Tongue (tissue), 2 donors: ENCODE measurements around the gene ACAT1. TPM values are rescaled to one million over a fixed set of nuclear protein-coding genes. Genes with fewer than 3 reads are reported as not detected.
"Not testable (repeated sequence)": the region's sequence is repeated elsewhere in the genome, so short reads cannot be mapped to it uniquely, and the experiment has no call there.

ENCODE experiments used
- DNase-seq: peaks from one replicate; pipeline ENCODE4 v3.0.0-alpha.2; 2015
- total RNA-seq: library from RNA; depleted of rRNA; stranded (reverse); fragments of >200 nt; gene quantifications from one replicate; pipeline ENCODE4 v1.2.3, GENCODE V29; 2014

The ACAT1 gene
- 260 TPM for total RNA-seq

GRCh38 chr11:108121274-108122155 lies at the start of gene ACAT1:
Gene ACAT1, plus strand, starts transcription at chr11:108121567. Its CDS starts 40 bp downstream, at chr11:108121607.
- DNase-seq: peak; percentile 96

- DNase-seq: no peak
Observed at GRCh38 chr11:108084811-108085210, 36.6 kb upstream of the ACAT1 start.

- no peak for DNase-seq
Observed at GRCh38 chr11:108085672-108086071, 35.7 kb upstream of the ACAT1 start.

- no peak for DNase-seq
Observed at GRCh38 chr11:108092134-108092533, 29.2 kb upstream of the ACAT1 start.

- DNase-seq: no peak
Observed at GRCh38 chr11:108093128-108093904, 28.1 kb upstream of the ACAT1 start.

GRCh38 chr11:108097179-108097578 lies 24.2 kb upstream of the ACAT1 start:
- DNase-seq: no peak

- DNase-seq: no peak
Observed at GRCh38 chr11:108101090-108101775, 20.1 kb upstream of the ACAT1 start.

- DNase-seq: no peak
Observed at GRCh38 chr11:108111126-108111525, 10.2 kb upstream of the ACAT1 start.

GRCh38 chr11:108112057-108112456 lies 9.3 kb upstream of the ACAT1 start:
- peak; percentile 21 for DNase-seq

GRCh38 chr11:108115500-108116140 lies 5.7 kb upstream of the ACAT1 start:
- peak; percentile 85 for DNase-seq

GRCh38 chr11:108117746-108118371 lies 3.5 kb upstream of the ACAT1 start:
- peak; percentile 60 for DNase-seq

- DNase-seq: not testable (repeated sequence)
Observed at GRCh38 chr11:108120936-108121273, 462 bp upstream of the ACAT1 start.

- DNase-seq: peak; percentile 37
Observed at GRCh38 chr11:108122166-108122628, 830 bp downstream of the ACAT1 start.

- DNase-seq: no peak
Observed at GRCh38 chr11:108125096-108125495, 3.7 kb downstream of the ACAT1 start.

- no peak for DNase-seq
Observed at GRCh38 chr11:108128772-108129171, 7.4 kb downstream of the ACAT1 start.

- no peak for DNase-seq
Observed at GRCh38 chr11:108131993-108132392, 10.6 kb downstream of the ACAT1 start.

- DNase-seq: not testable (repeated sequence)
Observed at GRCh38 chr11:108132993-108133538, 11.7 kb downstream of the ACAT1 start.

- no peak for DNase-seq
Observed at GRCh38 chr11:108135845-108136544, 14.6 kb downstream of the ACAT1 start.

- no peak for DNase-seq
Observed at GRCh38 chr11:108137212-108137611, 15.8 kb downstream of the ACAT1 start.

GRCh38 chr11:108142304-108142703 lies 20.9 kb downstream of the ACAT1 start:
- peak; percentile 9 for DNase-seq

GRCh38 chr11:108144615-108145014 lies 23.2 kb downstream of the ACAT1 start:
- DNase-seq: no peak
